Measurements from ENCODE around the gene PTPRD.

- TF ChIP-seq RFX5 (IDR thresholded peaks at IDR 0.05; ENCODE audit: low read depth, low read length) = no peak
- no peak for TF ChIP-seq CTCF (conservative IDR thresholded peaks at IDR 0.05; ENCODE audit: low read depth, low read length)
- no peak for TF ChIP-seq BHLHE40 (IDR thresholded peaks at IDR 0.05; ENCODE audit: low read depth, low read length)
- TF ChIP-seq POLR2A (IDR thresholded peaks at IDR 0.05; ENCODE audit: low read depth, low read length) = no peak
- TF ChIP-seq MXI1 (IDR thresholded peaks at IDR 0.05; ENCODE audit: borderline replicate concordance, low read depth, low read length) = no peak
- TF ChIP-seq NFE2L2 (IDR thresholded peaks at IDR 0.05; ENCODE audit: low read depth, low read length) = no peak
Observed at GRCh38 chr9:10566848-10567247, 46.0 kb downstream of the PTPRD start.
